HepG2 (cell line): ENCODE data around the gene NOL12. TPM values are rescaled to one million over a fixed set of nuclear protein-coding genes. Genes with fewer than 3 reads are reported as not detected.

Experiments
- CBX5 ChIP-seq: sonication (generic); formaldehyde crosslinking; IDR thresholded peaks from 2 replicates; pipeline ENCODE4 v1.4.0; 2020; ENCODE audit warnings: missing genetic modification reagents, borderline replicate concordance
- DR1 ChIP-seq: sonication (generic); formaldehyde crosslinking; IDR thresholded peaks from 2 replicates; pipeline ENCODE4 v1.8.0; 2021; ENCODE audit warnings: mild to moderate bottlenecking, missing genetic modification reagents, inconsistent platforms
- KDM2A ChIP-seq: sonication (generic); formaldehyde crosslinking; IDR thresholded peaks from 2 replicates; pipeline ENCODE4 v1.4.0; 2020; ENCODE audit warnings: low read depth, missing genetic modification reagents, borderline replicate concordance
- MBNL3 ChIP-seq: fragments of 250-450 bp; sonication (Bioruptor Pico); conservative IDR thresholded peaks from 2 replicates; pipeline ENCODE4 v1.8.0; 2022; ENCODE audit warnings: mild to moderate bottlenecking, inconsistent platforms
- MLLT10 ChIP-seq: sonication (generic); formaldehyde crosslinking; IDR thresholded peaks from 2 replicates; pipeline ENCODE4 v1.4.0; 2020; ENCODE audit warnings: missing genetic modification reagents
- MTA1 ChIP-seq: sonication (generic); formaldehyde crosslinking; IDR thresholded peaks from 2 replicates; pipeline ENCODE4 v1.4.0; 2020; ENCODE audit warnings: missing genetic modification reagents, mild to moderate bottlenecking, borderline replicate concordance
- NKX3-1 ChIP-seq: sonication (generic); formaldehyde crosslinking; IDR thresholded peaks from 2 replicates; pipeline ENCODE4 v1.5.0; 2020; ENCODE audit warnings: missing genetic modification reagents
- PHF20 ChIP-seq: sonication (generic); formaldehyde crosslinking; IDR thresholded peaks from 2 replicates; pipeline ENCODE4 v1.5.0; 2020; ENCODE audit warnings: mild to moderate bottlenecking, missing genetic modification reagents
- RBFOX2 ChIP-seq: fragments of 200-400 bp; formaldehyde crosslinking; IDR thresholded peaks from 2 replicates; pipeline ENCODE4 v1.6.1; 2017; ENCODE audit warnings: low read depth, mild to moderate bottlenecking, low read length
- RBM22 ChIP-seq: fragments of 200-400 bp; formaldehyde crosslinking; optimal IDR thresholded peaks from 2 replicates; pipeline ENCODE3; 2017; ENCODE audit warnings: mild to moderate bottlenecking, low read length, moderate library complexity
- ZBTB7B ChIP-seq: sonication (generic); formaldehyde crosslinking; IDR thresholded peaks from 2 replicates; pipeline ENCODE4 v1.4.0; 2020; ENCODE audit warnings: missing genetic modification reagents
- ZNF121 ChIP-seq: sonication (generic); formaldehyde crosslinking; IDR thresholded peaks from 2 replicates; pipeline ENCODE4 v1.5.0; 2020; ENCODE audit warnings: mild to moderate bottlenecking, missing genetic modification reagents
- ZSCAN9 ChIP-seq: IDR thresholded peaks from 2 replicates; pipeline ENCODE4 v1.6.1; 2016; ENCODE audit warnings: borderline replicate concordance
- polyA plus RNA-seq, 8 experiments: library from polyadenylated mRNA; depleted of rRNA in 3 of 8; stranded (reverse) in 7 of 8; unstranded in 1 of 8; fragments of >200 nt; fragmentation: Illumina TruSeq in 4 of 8; extraction: Trizol in 4 of 8; gene quantifications; 2 replicates each; pipeline versions ENCODE4 v1.2.1 to v1.2.3, GENCODE V29; 2011 to 2016; ENCODE audit warnings: low read depth in 4 of 8, missing spikeins in 1 of 8, mixed read lengths in 1 of 8; ENCODE audit not compliant: insufficient read depth in 1 of 8
- total RNA-seq, 5 experiments: library from RNA; depleted of rRNA; stranded (reverse); fragments of >200 nt; fragmentation: Illumina TruSeq; extraction: Trizol; gene quantifications; 2 replicates each; pipeline ENCODE4 v1.2.3, GENCODE V29; 2016; ENCODE audit warnings: low read depth in 1 of 5
- TF ChIP-seq, protein P1 (sequence below): sonication (generic); formaldehyde crosslinking; IDR thresholded peaks from 2 replicates; pipeline ENCODE4 v1.5.1; 2020; ENCODE audit warnings: mild to moderate bottlenecking, missing genetic modification reagents, moderate library complexity
- TF ChIP-seq, protein P2 (sequence below): sonication (generic); formaldehyde crosslinking; IDR thresholded peaks from 2 replicates; pipeline ENCODE4; 2020; ENCODE audit warnings: missing genetic modification reagents, mild to moderate bottlenecking, borderline replicate concordance
- TF ChIP-seq, protein P3 (sequence below): sonication (generic); formaldehyde crosslinking; IDR thresholded peaks from 2 replicates; pipeline ENCODE4 v1.5.1; 2020; ENCODE audit warnings: missing genetic modification reagents, mild to moderate bottlenecking, borderline replicate concordance
- TF ChIP-seq, protein P4 (sequence below): conservative IDR thresholded peaks from 2 replicates; pipeline ENCODE4 v1.6.1; 2018; ENCODE audit warnings: missing genetic modification reagents
- TF ChIP-seq, protein P5 (sequence below): IDR thresholded peaks from 2 replicates; pipeline ENCODE4 v1.6.1; 2016; ENCODE audit warnings: missing compliant biosample characterization, missing genetic modification reagents, borderline replicate concordance

NOL12 gene
- total and polyA plus RNA-seq, 2 of the 13 experiments (the other 11 are each of a cell fraction or from before 2014, with no cell fraction given) = 14.3 to 31.4 TPM

DNA sequence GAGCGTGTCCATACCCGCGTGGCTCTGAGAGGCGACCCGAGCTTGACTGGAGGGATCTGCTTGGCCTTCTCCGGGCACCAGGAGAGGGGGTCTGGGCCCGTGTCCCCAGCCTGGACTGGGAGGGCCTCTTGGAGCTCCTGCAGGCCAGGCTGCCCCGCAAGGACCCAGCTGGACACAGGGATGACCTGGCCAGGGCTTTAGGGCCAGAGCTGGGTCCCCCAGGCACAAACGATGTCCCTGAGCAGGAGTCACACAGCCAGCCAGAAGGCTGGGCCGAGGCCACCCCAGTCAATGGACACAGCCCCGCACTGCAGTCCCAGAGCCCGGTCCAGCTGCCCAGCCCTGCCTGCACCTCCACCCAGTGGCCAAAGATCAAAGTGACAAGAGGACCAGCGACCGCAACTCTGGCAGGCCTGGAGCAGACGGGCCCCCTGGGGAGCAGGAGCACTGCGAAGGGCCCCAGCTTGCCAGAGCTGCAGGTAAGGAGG lies 48.9 kb downstream of the NOL12 start (continued):
- TF ChIP-seq, protein P1, sequence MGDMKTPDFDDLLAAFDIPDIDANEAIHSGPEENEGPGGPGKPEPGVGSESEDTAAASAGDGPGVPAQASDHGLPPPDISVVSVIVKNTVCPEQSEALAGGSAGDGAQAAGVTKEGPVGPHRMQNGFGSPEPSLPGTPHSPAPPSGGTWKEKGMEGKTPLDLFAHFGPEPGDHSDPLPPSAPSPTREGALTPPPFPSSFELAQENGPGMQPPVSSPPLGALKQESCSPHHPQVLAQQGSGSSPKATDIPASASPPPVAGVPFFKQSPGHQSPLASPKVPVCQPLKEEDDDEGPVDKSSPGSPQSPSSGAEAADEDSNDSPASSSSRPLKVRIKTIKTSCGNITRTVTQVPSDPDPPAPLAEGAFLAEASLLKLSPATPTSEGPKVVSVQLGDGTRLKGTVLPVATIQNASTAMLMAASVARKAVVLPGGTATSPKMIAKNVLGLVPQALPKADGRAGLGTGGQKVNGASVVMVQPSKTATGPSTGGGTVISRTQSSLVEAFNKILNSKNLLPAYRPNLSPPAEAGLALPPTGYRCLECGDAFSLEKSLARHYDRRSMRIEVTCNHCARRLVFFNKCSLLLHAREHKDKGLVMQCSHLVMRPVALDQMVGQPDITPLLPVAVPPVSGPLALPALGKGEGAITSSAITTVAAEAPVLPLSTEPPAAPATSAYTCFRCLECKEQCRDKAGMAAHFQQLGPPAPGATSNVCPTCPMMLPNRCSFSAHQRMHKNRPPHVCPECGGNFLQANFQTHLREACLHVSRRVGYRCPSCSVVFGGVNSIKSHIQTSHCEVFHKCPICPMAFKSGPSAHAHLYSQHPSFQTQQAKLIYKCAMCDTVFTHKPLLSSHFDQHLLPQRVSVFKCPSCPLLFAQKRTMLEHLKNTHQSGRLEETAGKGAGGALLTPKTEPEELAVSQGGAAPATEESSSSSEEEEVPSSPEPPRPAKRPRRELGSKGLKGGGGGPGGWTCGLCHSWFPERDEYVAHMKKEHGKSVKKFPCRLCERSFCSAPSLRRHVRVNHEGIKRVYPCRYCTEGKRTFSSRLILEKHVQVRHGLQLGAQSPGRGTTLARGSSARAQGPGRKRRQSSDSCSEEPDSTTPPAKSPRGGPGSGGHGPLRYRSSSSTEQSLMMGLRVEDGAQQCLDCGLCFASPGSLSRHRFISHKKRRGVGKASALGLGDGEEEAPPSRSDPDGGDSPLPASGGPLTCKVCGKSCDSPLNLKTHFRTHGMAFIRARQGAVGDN (CRISPR knock-in tag) = peak; percentile 84
- TF ChIP-seq RBFOX2 (peak; percentile 62), NKX3-1 (CRISPR knock-in tag) (no peak), ZNF121 (CRISPR knock-in tag) (no peak), PHF20 (CRISPR knock-in tag) (0 out of 2 replicates have a peak, but pooled peaks have one; percentile 8), RBM22 (no peak), DR1 (no peak), MBNL3 (CRISPR knock-in tag) (no peak), CBX5 (CRISPR knock-in tag) (0 out of 2 replicates have a peak, but pooled peaks have one; percentile 30), ZBTB7B (CRISPR knock-in tag) (peak; percentile 68; the same call in 1 of the 2 replicates), MLLT10 (CRISPR knock-in tag) (no peak), MTA1 (0 out of 2 replicates have a peak, but pooled peaks have one; percentile 50), KDM2A (CRISPR knock-in tag) (peak; percentile 80), ZSCAN9 (no peak)
- TF ChIP-seq, protein P2, sequence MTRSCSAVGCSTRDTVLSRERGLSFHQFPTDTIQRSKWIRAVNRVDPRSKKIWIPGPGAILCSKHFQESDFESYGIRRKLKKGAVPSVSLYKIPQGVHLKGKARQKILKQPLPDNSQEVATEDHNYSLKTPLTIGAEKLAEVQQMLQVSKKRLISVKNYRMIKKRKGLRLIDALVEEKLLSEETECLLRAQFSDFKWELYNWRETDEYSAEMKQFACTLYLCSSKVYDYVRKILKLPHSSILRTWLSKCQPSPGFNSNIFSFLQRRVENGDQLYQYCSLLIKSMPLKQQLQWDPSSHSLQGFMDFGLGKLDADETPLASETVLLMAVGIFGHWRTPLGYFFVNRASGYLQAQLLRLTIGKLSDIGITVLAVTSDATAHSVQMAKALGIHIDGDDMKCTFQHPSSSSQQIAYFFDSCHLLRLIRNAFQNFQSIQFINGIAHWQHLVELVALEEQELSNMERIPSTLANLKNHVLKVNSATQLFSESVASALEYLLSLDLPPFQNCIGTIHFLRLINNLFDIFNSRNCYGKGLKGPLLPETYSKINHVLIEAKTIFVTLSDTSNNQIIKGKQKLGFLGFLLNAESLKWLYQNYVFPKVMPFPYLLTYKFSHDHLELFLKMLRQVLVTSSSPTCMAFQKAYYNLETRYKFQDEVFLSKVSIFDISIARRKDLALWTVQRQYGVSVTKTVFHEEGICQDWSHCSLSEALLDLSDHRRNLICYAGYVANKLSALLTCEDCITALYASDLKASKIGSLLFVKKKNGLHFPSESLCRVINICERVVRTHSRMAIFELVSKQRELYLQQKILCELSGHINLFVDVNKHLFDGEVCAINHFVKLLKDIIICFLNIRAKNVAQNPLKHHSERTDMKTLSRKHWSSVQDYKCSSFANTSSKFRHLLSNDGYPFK (CRISPR knock-in tag) = no peak
- TF ChIP-seq, protein P3, sequence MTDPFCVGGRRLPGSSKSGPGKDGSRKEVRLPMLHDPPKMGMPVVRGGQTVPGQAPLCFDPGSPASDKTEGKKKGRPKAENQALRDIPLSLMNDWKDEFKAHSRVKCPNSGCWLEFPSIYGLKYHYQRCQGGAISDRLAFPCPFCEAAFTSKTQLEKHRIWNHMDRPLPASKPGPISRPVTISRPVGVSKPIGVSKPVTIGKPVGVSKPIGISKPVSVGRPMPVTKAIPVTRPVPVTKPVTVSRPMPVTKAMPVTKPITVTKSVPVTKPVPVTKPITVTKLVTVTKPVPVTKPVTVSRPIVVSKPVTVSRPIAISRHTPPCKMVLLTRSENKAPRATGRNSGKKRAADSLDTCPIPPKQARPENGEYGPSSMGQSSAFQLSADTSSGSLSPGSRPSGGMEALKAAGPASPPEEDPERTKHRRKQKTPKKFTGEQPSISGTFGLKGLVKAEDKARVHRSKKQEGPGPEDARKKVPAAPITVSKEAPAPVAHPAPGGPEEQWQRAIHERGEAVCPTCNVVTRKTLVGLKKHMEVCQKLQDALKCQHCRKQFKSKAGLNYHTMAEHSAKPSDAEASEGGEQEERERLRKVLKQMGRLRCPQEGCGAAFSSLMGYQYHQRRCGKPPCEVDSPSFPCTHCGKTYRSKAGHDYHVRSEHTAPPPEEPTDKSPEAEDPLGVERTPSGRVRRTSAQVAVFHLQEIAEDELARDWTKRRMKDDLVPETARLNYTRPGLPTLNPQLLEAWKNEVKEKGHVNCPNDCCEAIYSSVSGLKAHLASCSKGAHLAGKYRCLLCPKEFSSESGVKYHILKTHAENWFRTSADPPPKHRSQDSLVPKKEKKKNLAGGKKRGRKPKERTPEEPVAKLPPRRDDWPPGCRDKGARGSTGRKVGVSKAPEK (CRISPR knock-in tag) = no peak
- TF ChIP-seq, protein P4, sequence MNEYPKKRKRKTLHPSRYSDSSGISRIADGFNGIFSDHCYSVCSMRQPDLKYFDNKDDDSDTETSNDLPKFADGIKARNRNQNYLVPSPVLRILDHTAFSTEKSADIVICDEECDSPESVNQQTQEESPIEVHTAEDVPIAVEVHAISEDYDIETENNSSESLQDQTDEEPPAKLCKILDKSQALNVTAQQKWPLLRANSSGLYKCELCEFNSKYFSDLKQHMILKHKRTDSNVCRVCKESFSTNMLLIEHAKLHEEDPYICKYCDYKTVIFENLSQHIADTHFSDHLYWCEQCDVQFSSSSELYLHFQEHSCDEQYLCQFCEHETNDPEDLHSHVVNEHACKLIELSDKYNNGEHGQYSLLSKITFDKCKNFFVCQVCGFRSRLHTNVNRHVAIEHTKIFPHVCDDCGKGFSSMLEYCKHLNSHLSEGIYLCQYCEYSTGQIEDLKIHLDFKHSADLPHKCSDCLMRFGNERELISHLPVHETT (CRISPR knock-in tag) = no peak
- TF ChIP-seq, protein P5, sequence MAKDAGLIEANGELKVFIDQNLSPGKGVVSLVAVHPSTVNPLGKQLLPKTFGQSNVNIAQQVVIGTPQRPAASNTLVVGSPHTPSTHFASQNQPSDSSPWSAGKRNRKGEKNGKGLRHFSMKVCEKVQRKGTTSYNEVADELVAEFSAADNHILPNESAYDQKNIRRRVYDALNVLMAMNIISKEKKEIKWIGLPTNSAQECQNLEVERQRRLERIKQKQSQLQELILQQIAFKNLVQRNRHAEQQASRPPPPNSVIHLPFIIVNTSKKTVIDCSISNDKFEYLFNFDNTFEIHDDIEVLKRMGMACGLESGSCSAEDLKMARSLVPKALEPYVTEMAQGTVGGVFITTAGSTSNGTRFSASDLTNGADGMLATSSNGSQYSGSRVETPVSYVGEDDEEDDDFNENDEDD = no peak
